ENCODE measurements around the gene PRCP. TPM values are rescaled to one million over a fixed set of nuclear protein-coding genes. Genes with fewer than 3 reads are reported as not detected.

PRCP gene
- total RNA-seq, 1 experiment from 2014 or later: 56.7 TPM

DNA sequence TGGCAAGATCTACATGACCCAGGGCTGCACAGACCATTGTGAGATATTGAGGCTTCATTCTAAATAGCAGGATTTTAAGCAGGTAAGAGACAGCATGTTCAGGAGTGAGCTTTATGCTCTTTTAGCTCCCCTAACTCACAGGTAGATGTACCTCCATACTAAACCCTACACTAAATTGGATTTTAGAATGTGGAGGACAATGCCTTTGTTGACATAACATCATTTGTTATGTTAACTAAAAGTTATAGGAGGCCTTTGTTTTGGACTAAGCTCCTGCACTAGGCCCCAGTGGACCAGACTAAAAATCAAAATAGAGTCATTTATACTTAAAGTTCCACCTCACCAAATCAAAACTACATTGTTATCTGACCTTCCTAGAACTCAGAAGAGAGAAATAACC, 8.1 kb upstream of the PRCP start:
- Histone ChIP-seq H3K14ac (ENCODE audit: insufficient read depth, low read length) (no peak overlapping the region), H3K4ac (ENCODE audit: low read depth, low read length) (no peak overlapping the region), H3K9ac (ENCODE audit: extremely low read depth, insufficient read length, low read length) (no peak overlapping the region), H3K56ac (ENCODE audit: insufficient read length, low read depth, low read length) (no peak overlapping the region), H3K18ac (ENCODE audit: insufficient read length, low read depth, low read length) (no peak overlapping the region), H2BK12ac (ENCODE audit: insufficient read length, low read depth, low read length) (no peak overlapping the region), H3K9me3 (ENCODE audit: control insufficient read depth, low read depth, low read length) (no peaks in the 10 kb centered on the region), H2AK5ac (ENCODE audit: insufficient read length, low read length) (no peak overlapping the region), H2BK15ac (ENCODE audit: low read depth, low read length) (no peak overlapping the region), H2BK120ac (ENCODE audit: low read depth, low read length, poor library complexity, severe bottlenecking) (no peak overlapping the region), H3K23me2 (ENCODE audit: insufficient read length, low read depth, low read length, poor library complexity, severe bottlenecking) (no peaks in the 10 kb centered on the region), H4K20me1 (ENCODE audit: control insufficient read depth, insufficient read depth, insufficient read length) (no peaks in the 10 kb centered on the region), H3K79me2 (ENCODE audit: insufficient read depth, low read length) (peaks cover 1% of the 10 kb centered on the region; the same call in 1 of the 2 replicates), H4K8ac (replicated peaks; ENCODE audit: insufficient read length, low read depth, low read length) (no peak overlapping the region), H2BK5ac (ENCODE audit: insufficient read length, low read length) (no peak overlapping the region), H3K79me1 (ENCODE audit: insufficient read depth, low read depth, low read length, poor library complexity, severe bottlenecking) (peaks cover 3% of the 10 kb centered on the region), H3K27ac (ENCODE audit: insufficient read length, low read depth, low read length) (no peak overlapping the region), H2BK20ac (ENCODE audit: low read depth, low read length, poor library complexity, severe bottlenecking) (no peak overlapping the region), H4K91ac (ENCODE audit: insufficient read length, low read depth, low read length) (no peak overlapping the region), H2AFZ (ENCODE audit: low read length) (no peak overlapping the region), H3K27me3 (ENCODE audit: insufficient read depth, low read length) (no peaks in the 10 kb centered on the region), H4K5ac (ENCODE audit: insufficient read length, low read depth, low read length) (no peak overlapping the region), H3K4me1 (ENCODE audit: insufficient read depth, low read length) (peaks cover 2% of the 10 kb centered on the region; the same call in 1 of the 2 replicates), H3K23ac (ENCODE audit: insufficient read length, low read depth, low read length) (no peak overlapping the region), H3T11ph (ENCODE audit: low read length) (no peak overlapping the region), H3K4me2 (ENCODE audit: insufficient read depth, insufficient read length, low read length) (no peak overlapping the region)
- Mint-ChIP-seq H3K4me3 (peak overlapping the region in 1 of 2 experiments; percentile 27; a peak in 1 of 5 replicates), H3K36me3 (ENCODE audit: insufficient read depth in 1 of 3, low read depth in 3 of 3) (peaks cover 15 to 25% (median 25%) of the 10 kb centered on the region in 3 experiments), H3K9me3 (peaks cover 9% of the 10 kb centered on the region in 2 experiments), H3K27me3 (ENCODE audit: low read depth) (no peaks in the 10 kb centered on the region), H3K4me1 (peaks cover 31 to 32% of the 10 kb centered on the region in 2 experiments), H3K27ac (peak overlapping the region; percentile 62 to 91 (median 73); a peak in 5 of 7 replicates)
- TF ChIP-seq, protein P1, sequence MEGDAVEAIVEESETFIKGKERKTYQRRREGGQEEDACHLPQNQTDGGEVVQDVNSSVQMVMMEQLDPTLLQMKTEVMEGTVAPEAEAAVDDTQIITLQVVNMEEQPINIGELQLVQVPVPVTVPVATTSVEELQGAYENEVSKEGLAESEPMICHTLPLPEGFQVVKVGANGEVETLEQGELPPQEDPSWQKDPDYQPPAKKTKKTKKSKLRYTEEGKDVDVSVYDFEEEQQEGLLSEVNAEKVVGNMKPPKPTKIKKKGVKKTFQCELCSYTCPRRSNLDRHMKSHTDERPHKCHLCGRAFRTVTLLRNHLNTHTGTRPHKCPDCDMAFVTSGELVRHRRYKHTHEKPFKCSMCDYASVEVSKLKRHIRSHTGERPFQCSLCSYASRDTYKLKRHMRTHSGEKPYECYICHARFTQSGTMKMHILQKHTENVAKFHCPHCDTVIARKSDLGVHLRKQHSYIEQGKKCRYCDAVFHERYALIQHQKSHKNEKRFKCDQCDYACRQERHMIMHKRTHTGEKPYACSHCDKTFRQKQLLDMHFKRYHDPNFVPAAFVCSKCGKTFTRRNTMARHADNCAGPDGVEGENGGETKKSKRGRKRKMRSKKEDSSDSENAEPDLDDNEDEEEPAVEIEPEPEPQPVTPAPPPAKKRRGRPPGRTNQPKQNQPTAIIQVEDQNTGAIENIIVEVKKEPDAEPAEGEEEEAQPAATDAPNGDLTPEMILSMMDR (conservative IDR thresholded peaks at IDR 0.05): no peak
- DNase-seq: no peak
